Eye (tissue), 1 donor: ENCODE measurements around the gene SHC4.
"Not testable (repeated sequence)": the region's sequence is repeated elsewhere in the genome, so short reads cannot be mapped to it uniquely, and the experiment has no call there.

Source experiments
- DNase-seq: peaks from one replicate; pipeline ENCODE4 v3.0.0-alpha.2; 2015

Gene SHC4, protein sequence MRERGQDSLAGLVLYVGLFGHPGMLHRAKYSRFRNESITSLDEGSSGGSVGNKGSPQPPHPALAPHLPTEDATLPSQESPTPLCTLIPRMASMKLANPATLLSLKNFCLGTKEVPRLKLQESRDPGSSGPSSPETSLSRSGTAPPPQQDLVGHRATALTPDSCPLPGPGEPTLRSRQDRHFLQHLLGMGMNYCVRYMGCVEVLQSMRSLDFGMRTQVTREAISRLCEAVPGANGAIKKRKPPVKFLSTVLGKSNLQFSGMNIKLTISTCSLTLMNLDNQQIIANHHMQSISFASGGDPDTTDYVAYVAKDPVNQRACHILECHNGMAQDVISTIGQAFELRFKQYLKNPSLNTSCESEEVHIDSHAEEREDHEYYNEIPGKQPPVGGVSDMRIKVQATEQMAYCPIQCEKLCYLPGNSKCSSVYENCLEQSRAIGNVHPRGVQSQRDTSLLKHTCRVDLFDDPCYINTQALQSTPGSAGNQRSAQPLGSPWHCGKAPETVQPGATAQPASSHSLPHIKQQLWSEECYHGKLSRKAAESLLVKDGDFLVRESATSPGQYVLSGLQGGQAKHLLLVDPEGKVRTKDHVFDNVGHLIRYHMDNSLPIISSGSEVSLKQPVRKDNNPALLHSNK

DNA sequence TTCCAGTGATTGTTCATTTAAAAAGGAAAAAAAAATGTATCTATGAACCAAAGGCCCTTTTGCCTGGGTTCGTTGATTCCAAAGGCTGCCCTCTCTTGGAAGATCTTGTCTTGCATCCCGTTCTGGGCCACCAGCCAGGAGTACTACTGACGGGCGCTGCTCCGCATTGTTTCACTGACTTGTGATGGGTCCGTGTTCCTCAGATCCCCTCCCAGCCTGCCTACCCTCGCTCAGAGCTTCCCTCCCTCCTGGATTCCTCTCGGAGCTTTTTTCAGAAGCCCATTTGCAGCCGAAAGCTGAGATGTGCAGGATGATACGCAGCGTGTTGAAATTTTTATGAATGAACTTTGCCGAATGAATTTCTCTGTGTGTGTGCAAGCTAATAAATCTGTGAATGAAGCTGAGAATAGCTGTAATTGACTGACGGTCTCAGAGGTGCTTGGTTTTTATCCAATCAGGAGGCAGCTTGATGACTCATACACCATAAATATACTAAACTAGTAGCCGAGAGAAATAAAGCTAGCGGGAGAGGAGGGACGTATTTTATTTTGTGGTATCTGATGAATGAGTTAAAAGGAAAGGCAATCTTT lies at the start of gene SHC4:
Gene SHC4 (minus strand): TSS at position 396 of the 590 bp plus-strand sequence. CDS start 904 bp downstream, outside the sequence.
- DNase-seq, result peak; percentile 92

DNA sequence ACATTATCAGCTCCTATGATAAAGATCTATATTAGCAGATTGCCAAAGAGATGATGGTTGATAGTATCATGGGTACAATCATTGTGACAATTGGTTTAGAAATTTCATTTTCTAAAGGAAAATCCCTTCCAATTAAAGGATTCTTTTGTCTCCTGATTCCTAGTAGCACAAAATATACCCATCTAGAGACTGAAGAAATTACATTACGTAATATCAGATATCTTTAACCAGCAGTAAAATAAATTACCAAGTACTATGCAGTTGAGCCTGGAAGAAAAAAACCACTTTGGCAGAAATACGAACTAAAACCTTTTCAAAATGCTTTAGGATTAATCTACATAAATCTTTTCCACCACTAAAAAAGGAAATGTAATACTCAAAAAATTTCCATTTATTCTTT lies 35.6 kb upstream of the SHC4 start:
- DNase-seq, result no peak

DNA sequence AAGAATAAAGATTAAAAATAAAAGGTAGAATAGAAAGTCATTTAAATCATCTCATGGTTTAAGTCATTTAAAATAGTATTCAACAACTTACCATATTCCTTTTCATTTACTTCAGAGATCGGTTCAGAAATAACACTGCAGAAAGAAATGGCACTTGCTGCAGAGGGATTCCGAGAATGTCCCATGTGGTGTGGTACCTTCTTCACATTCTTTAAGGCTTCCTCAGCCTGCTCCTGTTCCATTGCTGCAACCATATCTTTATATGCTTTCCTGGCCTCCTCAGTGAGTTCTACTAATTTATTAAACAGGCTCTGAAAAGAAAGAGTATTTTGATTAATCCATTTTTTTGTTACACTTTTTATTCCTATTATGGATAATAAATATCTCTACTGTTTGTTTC lies 32.6 kb upstream of the SHC4 start:
- no peak for DNase-seq

DNA sequence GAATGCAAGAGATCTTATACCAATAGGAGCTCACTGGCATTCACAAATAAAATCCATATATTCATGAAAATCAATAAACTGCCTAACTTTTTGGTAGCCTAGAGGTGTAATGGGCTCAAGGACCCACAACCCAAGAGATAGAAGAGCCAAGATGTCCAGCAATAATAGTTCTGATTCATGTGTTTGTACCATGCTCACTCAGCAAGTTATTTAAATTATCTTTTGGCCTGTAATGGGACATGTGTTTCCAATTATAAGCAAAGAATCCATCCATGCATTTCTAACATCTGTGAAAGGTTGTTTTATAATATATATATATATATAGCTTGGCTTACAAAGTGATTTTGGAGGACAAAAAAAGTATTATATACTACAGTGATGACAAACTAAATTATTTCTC lies 29.7 kb upstream of the SHC4 start:
- peak; percentile 35 for DNase-seq

DNA sequence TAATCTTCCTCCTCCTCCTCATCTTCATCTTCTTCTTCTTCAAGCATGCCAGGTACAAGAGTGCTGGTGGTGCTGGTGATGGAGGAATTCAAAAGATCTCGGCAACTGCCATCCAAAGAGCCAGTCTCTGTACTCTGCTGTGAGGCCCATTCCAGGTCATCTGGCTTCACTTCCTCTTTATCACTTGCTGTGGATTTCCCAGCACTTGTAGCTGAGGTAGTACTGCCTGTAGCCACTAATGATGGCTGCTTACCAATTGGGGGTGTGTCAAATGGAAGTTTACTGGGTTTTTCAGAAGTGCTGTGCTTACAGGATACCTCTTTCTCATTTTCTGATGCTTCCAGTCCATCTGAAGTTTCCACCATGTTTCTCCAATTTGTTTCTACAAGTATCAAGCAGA lies 28.8 kb upstream of the SHC4 start:
- DNase-seq, result no peak

DNA sequence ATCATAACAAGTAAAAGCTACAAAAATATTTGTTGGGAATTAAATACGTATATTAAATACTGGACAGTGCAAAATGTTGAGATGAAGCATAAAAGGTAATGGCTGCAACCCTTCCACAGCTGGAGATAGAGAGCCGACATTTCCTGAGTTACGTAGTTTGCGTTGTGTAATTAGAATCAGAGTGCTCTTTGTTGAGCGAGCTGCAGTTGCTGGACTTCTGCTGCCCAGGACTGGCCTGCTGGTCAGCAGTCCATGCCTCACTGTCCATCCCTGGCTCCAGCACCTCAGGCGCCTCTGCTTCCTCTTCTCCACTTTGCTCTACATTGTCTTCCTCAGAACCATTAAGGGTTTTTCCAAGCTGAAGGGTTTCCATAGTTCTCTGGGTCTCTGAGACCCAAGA lies 28.4 kb upstream of the SHC4 start:
- no peak for DNase-seq

DNA sequence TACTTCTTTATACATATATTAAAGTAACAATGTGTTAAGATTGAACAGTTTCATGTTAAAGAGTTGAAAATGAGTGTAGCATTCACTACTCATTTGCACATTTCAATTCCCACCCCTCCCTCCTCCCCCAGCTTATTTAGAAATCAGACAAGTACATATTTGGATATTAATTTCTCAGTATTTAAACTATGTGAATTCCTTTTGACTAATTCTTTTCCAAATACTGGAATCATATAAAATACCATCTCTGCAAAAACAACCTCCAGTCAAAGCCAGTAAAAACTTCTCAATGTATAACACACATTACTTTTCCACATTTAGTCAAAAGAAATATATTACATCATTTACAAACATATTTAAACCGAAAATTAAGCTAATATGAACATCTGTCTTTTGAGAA lies 25.5 kb upstream of the SHC4 start:
- no peak for DNase-seq

DNA sequence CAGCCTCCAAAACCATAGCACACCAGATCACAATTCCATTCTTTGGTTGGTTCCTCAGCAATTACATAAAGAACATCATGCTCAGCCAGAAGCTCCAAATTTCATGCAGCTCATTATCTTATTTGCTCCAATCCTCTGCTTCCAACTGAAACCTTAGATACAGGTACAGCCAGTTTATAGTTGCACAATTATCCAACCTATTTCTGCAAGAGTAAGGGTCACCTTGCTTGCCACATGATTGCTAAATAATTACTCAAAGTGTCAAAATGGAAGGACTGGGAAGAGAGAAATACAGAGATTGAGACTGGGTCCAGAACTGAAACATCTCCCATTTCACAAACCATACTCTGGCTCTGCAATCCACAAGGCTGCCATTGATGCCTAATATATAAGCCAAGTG lies 23.4 kb upstream of the SHC4 start:
- no peak for DNase-seq

DNA sequence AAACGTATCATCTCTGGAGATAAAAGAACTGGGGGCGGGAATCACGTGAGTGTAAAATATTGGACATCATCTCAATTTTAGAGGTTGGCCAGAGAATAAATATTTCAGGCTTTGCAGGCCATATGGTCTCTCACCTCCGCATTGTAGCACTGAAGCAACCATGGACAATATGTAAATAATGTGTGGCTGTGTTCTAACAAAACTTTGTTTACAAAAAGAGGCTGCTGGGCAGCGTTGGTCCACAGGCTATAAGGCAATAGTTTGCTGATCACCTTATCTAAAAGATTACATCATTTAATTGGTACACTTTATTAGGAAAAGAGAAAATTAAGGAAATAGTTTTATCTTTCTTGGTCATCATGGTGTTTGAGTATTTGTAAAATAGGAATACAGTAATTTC lies 22.5 kb upstream of the SHC4 start:
- no peak for DNase-seq

DNA sequence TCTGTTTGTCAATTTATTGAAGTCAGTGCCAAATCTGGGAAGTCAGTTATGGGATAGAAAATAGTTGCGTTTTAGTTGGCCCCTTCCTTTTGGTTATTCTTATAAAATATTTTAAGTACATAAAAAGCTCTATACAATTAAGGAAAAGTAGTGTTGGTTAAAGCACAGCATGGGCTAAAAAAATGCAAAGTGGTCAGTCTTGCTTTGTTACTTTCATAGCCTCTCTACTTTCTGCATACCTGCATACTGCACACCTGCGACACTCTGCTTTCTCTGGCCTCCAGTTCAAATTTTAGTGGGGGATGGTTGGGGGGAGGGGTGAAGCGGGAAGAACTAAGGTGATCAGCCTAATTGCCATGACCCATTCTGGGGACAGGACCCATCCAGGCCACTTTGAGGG lies 21.8 kb upstream of the SHC4 start:
- no peak for DNase-seq

DNA sequence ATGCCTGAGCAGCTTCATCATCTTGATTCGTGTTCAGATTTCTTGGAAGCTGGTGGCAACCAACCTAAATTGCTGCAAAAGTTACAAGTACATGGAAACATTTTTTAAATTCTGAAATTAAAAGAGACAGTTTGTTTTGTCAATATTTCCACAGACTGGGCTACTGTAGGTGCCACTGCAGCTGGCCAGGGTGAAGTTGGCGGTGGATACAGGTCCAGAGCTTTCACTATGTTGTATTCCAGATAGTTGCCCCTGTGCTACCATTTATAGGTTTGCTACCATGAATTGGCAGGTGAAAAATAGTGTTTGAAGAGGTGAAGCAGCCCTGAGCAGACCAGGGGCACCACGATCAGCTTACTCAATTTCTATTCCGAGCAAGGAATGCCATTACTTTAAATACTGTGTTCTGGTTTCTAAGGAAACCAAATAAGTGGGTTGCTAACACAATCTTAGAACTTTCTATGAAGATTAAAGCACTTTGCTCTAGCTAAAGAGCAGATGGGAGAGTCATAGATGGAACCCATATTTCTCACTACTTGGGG lies 21.2 kb upstream of the SHC4 start:
- no peak for DNase-seq

DNA sequence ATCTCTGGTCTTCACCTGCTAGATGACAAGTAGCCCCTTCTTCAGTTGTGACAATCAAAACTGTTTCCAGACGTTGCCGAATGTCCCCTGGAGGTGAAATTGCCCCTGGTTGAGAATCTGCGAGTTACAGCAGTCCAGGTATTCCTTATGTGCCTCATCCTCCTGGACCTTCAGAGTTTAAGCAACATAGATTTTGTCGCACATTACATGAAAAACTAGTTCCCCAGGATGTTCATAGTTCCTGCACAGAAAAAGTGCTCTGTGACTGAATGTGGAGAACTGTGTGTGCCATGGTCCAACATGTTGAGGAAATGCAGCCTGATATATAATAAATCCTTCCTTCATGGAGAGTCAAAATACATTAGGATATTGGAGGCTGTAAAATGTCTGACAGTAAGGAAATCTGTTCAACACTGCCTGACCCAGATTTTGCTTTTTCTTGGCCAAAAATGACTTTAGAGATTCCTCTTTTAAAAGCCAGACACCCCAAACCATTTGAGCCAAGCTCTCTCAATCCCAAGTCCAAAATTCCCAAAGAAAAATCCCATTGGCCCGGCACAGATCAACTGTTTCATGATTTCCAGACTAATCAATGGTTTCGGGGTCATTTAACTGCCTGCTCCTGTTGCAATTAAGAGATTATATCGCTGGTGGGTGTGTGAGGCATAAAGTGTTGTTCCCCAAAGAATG lies 20.4 kb upstream of the SHC4 start:
- DNase-seq, result no peak

DNA sequence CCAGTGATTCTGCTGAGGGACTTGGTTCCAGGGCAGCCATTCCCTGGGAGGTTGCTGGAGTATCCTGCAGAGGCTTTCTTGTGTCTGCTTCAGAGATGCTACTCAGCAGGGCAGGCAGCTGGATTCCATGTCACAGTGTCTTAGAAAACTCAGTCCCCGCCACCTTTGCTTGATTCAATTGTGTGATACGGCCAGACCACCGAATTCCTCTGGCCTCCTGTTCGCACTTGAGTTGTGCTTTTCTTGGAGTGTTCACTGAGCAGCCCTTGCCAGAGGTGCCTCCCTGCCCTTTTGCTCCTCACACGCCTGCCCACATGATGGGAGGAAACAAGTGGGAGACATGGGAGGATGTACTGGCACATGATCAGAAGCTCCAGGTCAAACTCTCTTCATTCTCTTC lies 19.6 kb upstream of the SHC4 start:
- DNase-seq, result no peak

DNA sequence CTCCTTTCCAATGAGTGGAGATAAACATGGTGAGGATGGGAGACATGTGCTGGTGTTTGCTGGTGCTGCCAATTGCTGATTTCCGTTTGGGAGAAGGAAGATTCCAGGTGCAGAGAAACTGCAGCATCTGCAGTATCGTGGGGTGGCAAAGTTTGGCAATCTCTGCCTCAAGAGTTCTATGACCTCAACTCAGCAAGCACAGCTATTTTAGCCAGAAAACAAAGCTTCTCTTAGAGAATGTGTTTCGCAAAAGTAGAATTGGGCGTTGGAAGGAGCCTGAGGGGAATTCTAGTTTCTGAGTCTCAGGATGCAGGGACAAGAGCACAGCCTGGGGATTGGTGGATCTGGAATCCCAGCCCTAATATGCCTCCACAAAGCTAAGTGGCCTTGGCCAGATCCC lies 18.2 kb upstream of the SHC4 start:
- no peak for DNase-seq

DNA sequence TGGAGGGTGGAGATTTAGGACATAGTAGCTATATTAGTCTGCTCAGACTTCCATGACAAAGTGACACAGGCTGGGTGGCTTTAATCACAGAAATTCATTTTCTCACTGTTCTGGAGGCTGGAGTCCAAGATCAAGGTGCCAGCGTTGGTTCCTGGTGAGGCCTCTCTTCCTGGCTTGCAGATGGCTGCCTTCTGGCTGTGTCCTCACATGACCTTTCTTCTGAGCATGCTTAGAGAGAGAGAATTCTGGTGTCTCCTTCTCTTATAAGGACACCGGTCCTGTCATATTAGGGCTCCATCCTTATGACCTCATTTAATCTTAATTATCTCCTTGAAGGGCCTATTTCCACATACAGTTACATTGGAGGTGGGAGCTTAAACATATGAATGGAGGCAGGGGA lies 14.9 kb upstream of the SHC4 start:
- DNase-seq, result no peak

DNA sequence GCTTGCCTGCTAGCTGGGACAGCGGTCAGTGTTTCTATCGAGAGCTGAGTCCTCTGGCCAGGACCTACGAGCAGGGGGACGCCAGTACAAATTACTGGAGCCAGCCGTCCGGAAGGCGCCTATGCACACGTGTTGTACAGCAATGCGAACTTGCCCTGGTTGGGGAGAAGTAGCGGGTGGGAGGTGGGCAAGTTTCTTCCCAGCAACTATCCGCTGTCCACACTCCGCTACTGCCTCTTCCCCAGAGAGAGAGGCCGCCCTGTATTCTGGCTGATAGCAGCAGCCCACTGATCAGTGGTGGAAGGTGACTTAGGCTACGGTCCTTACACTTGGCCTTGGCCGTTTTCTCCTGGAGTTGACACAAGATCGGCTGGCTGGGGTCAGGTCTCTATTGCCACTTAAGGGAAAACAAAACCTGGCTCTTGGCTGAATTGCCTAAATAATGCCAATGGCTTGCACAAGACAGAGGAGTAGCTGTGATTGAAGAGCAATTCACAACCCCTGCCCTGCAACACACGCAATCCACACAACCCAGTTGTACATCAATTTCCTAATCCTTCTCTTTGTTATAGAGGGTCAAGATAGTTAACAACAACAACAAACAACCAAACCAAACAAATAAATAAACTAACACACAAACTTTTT lies 12.8 kb upstream of the SHC4 start:
- DNase-seq, result no peak

DNA sequence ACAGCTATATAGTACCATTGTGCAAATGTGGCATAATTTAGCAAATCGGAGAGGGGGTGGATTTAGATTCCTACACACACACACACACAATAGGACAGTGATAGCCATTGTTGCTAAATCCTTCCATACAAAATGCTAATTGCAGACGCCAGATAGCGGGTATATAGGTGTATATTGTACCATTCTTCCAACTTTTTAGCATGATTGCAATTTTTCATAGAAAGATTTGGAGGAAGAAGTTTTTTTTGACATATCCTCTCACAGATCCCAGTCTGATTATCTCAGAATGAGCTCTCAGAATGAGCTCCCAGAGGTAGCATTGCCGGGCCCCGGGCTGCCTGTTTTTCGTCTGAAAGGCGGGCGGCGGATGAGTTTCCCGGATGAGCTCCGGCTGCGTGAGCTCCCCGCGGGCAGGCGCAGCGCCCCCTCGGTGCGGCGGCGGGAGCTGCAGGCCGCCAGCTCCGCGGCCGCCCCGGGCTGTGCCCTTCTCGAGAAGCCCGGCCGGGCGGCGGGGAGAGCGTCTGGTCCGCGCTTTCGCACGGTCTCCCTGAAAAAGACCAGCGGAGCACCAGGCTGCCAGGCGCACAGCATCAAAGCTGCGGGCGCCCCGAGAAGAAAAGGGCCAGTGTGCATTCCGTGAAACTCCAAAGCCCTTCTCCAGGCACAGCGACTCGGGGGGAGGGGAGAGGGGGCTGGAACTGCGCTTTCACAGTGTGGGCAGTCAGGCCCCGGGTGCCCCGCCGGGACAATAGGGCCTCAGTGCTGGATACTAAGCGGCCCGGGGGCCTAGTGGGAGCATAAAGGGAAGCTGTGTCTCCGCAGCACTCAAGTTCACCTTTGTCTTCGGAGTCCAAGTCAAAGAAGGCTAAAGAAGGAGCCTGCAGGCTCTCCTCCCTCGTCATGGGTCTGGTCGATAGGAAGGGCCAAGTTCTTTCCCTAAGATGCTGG lies 12.0 kb upstream of the SHC4 start:
- DNase-seq, result peak; percentile 96

DNA sequence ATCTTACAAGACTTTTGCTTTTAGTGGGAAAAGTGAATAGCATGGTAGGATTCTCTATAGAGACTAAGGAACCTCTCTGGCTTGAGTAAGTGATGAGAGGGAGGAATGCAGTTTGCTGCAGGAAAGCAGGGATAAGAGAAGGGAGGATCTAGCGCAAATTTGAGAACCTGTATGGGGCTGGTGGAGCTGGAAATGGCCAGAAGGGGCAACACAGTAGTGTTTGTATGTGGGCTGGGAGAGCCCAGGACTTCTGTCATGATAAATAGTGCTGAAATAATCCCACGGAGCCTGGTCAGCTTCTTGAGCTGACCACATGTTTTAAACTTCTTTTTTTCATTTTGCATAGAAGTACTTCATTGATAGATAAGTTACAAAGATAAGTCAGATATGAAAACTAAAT lies 11.2 kb upstream of the SHC4 start:
- DNase-seq, result peak; percentile 54

DNA sequence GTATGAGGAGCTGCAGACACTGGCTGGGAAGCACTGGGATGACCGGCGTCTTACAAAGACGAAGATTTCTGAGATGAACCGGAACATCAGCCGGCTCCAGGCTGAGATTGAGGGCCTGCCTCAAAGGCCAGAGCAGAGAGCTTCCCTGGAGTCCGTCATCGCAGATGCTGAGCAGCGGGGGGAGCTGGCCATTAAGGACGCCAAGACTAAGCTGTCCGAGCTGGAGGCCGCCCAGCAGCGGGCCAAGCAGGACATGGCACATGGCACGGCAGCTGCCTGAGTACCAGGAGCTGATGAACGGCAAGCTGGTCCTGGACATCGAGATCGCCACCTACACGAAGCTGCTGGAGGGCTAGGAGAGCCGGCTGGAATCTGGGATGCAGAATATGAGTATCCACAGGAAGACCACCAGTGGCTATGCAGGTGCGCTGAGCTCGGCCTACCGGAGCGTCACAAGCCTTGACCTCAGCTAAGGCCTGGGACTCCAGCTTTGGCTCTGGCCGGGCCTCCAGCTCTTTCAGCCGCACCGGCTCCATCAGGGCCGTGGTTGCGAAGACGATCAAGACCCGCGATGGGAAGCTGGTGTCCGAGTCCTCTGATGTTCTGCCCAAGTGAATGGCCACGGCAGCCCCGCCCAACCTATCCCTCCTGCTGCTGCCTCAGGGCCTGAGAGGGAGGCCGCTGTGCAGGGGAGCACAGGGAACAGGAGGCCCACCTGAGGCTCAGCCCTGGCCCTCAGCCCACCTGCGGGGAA lies 9.2 kb upstream of the SHC4 start:
- DNase-seq, result no peak

DNA sequence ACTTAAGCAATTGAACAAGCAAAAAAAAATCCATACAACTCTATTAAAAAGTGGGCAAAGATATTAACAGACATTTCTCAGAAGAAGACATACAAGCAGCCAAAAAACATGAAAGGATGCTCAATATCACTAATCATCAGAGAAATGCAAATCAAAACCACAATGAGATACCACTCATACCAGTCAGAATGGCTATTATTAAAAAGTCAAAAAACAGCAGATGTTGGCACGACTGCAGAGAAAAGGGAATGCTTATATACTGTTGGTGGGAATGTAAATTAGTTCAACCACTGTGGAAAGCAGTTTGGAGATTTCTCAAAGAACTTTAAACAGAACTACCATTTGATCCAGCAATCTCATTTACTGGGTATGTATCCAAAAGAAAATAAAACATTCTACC lies 7.2 kb upstream of the SHC4 start:
- DNase-seq, result not testable (repeated sequence)

DNA sequence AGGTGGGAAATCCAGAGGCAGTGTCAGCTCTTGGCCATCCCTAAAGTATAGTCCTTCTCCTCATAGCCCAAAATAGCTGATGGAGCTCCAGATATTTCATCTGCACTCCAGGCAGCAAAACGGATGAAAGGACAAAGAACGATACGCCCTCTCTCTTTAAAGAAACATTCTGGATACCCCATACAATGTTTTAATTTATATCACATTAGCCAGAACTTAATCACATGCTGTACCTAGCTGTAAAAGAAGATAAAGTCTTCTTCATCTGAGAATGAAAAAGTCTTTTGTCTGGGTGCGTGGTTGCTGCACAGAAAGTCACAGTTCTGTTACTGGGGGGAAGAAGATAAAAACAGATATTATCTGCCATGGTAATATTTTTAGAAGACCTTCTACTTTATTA lies 4.3 kb upstream of the SHC4 start:
- DNase-seq, result no peak
